Measurements from ENCODE around the gene WDFY4.

DNA sequence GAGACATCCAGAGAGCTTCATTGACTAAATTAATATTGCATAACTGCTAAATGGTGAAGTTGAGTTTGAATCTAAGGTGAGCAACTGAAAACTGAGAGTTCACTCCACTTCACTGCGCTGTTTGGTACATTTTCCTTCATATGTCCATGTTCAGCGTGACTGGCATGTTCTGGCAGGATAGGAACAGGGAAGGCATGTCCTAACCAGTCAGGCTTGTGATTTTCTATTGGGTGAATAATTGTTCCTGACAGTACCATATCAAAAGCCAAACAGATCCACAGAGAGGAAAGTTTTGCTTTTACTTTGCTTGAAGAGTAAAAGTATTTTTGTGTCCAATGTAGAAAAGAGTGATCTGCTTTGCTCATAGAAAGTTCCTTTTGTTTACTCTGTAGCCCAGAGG is 53.2 kb downstream of the WDFY4 start:
- TF ChIP-seq TCF7L2 (IDR thresholded peaks at IDR 0.05; ENCODE audit: low read depth, low read length) (no peak), SRF (CRISPR knock-in tag; IDR thresholded peaks at IDR 0.05) (no peak), RCOR1 (IDR thresholded peaks at IDR 0.05; ENCODE audit: borderline replicate concordance in 1 of 2, low read depth in 2 of 2, low read length in 2 of 2) (no peak), ILK (tag; IDR thresholded peaks at IDR 0.05; ENCODE audit: borderline replicate concordance, low read depth) (no peak)
